ENCODE measurements around the gene LTC4S. TPM values are rescaled to one million over a fixed set of nuclear protein-coding genes. Genes with fewer than 3 reads are reported as not detected.

The LTC4S gene
- total RNA-seq, 4 donors from 2014 or later = 3.0 to 3.8 (median 3.2) TPM; not detected in 1

- H3K4me3 ChIP-seq = no peak overlapping the region
- H3K36me3 ChIP-seq = no peaks in the 10 kb centered on the region
- in situ Hi-C loops (cut with MboI; ENCODE audit: low pct_ligation_motif_present in 1 of 4, low pct_unique_long_range_greater_than_20kb in 1 of 4, low sequenced_read_pairs in 3 of 4) = no loop called here
- intact Hi-C loops (cut with DNase I; ENCODE audit: low total_unique reads) = no loop called here
- H3K27ac ChIP-seq = no peak overlapping the region
- no peak for DNase-seq
- H3K9me3 ChIP-seq = no peaks in the 10 kb centered on the region
- no peaks in the 10 kb centered on the region for H3K27me3 ChIP-seq
- TF ChIP-seq CTCF (IDR thresholded peaks at IDR 0.05) (no peak), POLR2A (IDR thresholded peaks at IDR 0.05) (no peak), EP300 (IDR thresholded peaks at IDR 0.05; ENCODE audit: low read depth) (no peak), POLR2AphosphoS5 (IDR thresholded peaks at IDR 0.05) (no peak)
- 95% methylated on average over 27 of the region's 27 CpGs; no CpG with 5 or more reads in 1 of the 2 donors for WGBS, 2 donors (ENCODE audit: low coverage in 1 of 2)
- peaks cover 5 to 24% (median 20%) of the 10 kb centered on the region in 4 donors for H3K4me1 ChIP-seq
Measured at GRCh38 chr5:179812135-179812825, 18.5 kb downstream of the LTC4S start.

GRCh38 chr5:179812997-179813607 lies 19.3 kb downstream of the LTC4S start:
- Histone ChIP-seq H3K27me3 (no peaks in the 10 kb centered on the region), H3K4me1 (peaks cover 6 to 24% (median 20%) of the 10 kb centered on the region in 4 donors), H3K27ac (no peak overlapping the region), H3K4me3 (no peak overlapping the region), H3K9me3 (no peaks in the 10 kb centered on the region), H3K36me3 (no peaks in the 10 kb centered on the region)
- intact Hi-C loops (cut with DNase I; ENCODE audit: low total_unique reads) (no loop called here), in situ Hi-C loops (cut with MboI; ENCODE audit: low pct_ligation_motif_present in 1 of 4, low pct_unique_long_range_greater_than_20kb in 1 of 4, low sequenced_read_pairs in 3 of 4) (no loop called here)
- TF ChIP-seq CTCF (IDR thresholded peaks at IDR 0.05) = no peak
- no peak for TF ChIP-seq POLR2AphosphoS5 (IDR thresholded peaks at IDR 0.05)
- TF ChIP-seq POLR2A (IDR thresholded peaks at IDR 0.05) = no peak
- WGBS, 2 donors (ENCODE audit: low coverage in 1 of 2) = 95 to 100% methylated on average over 2 to 5 of the region's 5 CpGs
- no peak for DNase-seq

- TF ChIP-seq EP300 (IDR thresholded peaks at IDR 0.05; ENCODE audit: low read depth) (no peak), POLR2AphosphoS5 (IDR thresholded peaks at IDR 0.05) (no peak), POLR2A (IDR thresholded peaks at IDR 0.05) (no peak), CTCF (IDR thresholded peaks at IDR 0.05) (no peak)
Measured at GRCh38 chr5:179814090-179814489, 20.3 kb downstream of the LTC4S start.

GRCh38 chr5:179815491-179816249 lies 21.9 kb downstream of the LTC4S start:
- WGBS, 2 donors (ENCODE audit: low coverage in 1 of 2) = 96% methylated on average over 21 of the region's 21 CpGs; no CpG with 5 or more reads in 1 of the 2 donors
- in situ Hi-C loops (cut with MboI; ENCODE audit: low pct_ligation_motif_present in 1 of 4, low pct_unique_long_range_greater_than_20kb in 1 of 4, low sequenced_read_pairs in 3 of 4) = no loop called here

More at GRCh38 chr5:179814090-179814489, 20.3 kb downstream of the LTC4S start:
- Histone ChIP-seq H3K27me3 (no peaks in the 10 kb centered on the region), H3K4me3 (no peak overlapping the region), H3K9me3 (no peaks in the 10 kb centered on the region), H3K27ac (no peak overlapping the region), H3K36me3 (no peaks in the 10 kb centered on the region), H3K4me1 (peaks cover 10 to 27% (median 26%) of the 10 kb centered on the region in 4 donors)
- DNase-seq = no peak
- WGBS, 2 donors (ENCODE audit: low coverage in 1 of 2) = 50 to 86% methylated on average over 1 to 3 of the region's 3 CpGs
- in situ Hi-C loops (cut with MboI; ENCODE audit: low pct_ligation_motif_present in 1 of 4, low pct_unique_long_range_greater_than_20kb in 1 of 4, low sequenced_read_pairs in 3 of 4) = no loop called here
- intact Hi-C loops (cut with DNase I; ENCODE audit: low total_unique reads) = no loop called here

More at GRCh38 chr5:179815491-179816249, 21.9 kb downstream of the LTC4S start:
- TF ChIP-seq POLR2A (IDR thresholded peaks at IDR 0.05) (no peak), CTCF (IDR thresholded peaks at IDR 0.05) (no peak), POLR2AphosphoS5 (IDR thresholded peaks at IDR 0.05) (no peak), EP300 (IDR thresholded peaks at IDR 0.05; ENCODE audit: low read depth) (no peak)
- no peak for DNase-seq
- intact Hi-C loops (cut with DNase I; ENCODE audit: low total_unique reads) = no loop called here
- Histone ChIP-seq H3K27me3 (no peaks in the 10 kb centered on the region), H3K27ac (no peak overlapping the region), H3K36me3 (no peaks in the 10 kb centered on the region), H3K4me3 (no peak overlapping the region), H3K9me3 (no peaks in the 10 kb centered on the region), H3K4me1 (peaks cover 22 to 41% (median 39%) of the 10 kb centered on the region in 4 donors)
